ENCODE measurements around the gene CCT2.

DNA sequence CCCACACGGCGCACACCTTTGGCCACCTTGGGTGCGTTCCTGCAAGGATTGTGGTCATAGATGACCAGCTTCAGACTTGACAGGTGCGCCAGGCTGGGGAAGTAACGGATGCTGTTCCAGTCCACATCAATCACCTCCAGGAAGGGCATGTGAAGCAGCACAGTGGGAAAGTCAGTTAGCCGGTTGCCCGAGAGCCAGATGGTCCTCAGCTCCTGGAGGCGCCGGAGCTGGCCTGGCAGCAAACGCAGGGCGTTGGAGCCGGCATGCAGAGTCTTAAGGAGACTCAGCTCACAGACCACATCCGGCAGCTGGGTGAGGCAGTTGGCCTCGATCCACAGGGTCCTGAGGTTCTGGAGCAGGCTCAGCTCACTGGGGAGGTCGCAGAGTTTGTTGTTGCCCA lies 24.9 kb downstream of the CCT2 start:
- TF ChIP-seq RCOR2 (CRISPR knock-in tag; IDR thresholded peaks at IDR 0.05) (no peak), ZNF639 (CRISPR knock-in tag; conservative IDR thresholded peaks at IDR 0.05) (no peak)
